ENCODE results near the gene LCT.

- TF ChIP-seq CTCF (IDR thresholded peaks at IDR 0.05) (no peak), POLR2A (IDR thresholded peaks at IDR 0.05) (no peak)
Observed at GRCh38 chr2:135745545-135745944, 91.4 kb downstream of the LCT start.

All from esophagus squamous epithelium (tissue), 4 donors.